Measurements from ENCODE around the gene RNF126.

DNA sequence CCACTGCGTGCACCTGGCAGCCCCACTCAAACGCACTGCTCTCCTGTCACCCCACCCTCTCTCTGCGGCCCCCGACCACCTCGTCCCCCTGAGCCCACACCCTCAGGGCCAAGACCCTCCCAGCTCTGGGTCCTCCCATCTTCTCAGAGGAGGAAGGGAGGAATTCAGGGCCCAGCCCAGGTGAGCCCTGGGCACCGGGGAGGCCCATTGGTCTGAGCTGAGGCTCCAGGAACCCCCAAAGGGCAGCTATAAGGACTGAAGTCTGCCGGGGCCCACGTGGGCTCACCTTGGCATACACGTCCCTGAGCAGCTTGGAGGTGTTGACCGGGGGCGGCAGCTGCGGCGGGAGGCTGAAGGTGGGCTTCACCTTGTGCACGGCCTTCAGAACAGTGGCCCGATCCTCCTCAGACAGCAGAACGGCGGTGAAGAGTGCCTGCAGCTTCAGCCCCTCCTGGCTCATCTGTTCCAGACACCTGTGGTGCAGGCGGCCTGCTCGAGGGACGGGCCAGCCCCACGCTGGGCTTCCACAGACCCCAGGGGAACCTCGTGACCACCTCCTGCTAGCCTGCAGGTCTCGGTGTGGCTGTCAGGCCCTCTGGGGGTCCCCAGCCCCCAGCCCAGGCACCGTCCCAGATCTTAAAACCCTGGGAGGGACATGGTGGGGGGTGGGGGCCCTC is 38.4 kb downstream of the RNF126 start:
- TF ChIP-seq, protein P1, sequence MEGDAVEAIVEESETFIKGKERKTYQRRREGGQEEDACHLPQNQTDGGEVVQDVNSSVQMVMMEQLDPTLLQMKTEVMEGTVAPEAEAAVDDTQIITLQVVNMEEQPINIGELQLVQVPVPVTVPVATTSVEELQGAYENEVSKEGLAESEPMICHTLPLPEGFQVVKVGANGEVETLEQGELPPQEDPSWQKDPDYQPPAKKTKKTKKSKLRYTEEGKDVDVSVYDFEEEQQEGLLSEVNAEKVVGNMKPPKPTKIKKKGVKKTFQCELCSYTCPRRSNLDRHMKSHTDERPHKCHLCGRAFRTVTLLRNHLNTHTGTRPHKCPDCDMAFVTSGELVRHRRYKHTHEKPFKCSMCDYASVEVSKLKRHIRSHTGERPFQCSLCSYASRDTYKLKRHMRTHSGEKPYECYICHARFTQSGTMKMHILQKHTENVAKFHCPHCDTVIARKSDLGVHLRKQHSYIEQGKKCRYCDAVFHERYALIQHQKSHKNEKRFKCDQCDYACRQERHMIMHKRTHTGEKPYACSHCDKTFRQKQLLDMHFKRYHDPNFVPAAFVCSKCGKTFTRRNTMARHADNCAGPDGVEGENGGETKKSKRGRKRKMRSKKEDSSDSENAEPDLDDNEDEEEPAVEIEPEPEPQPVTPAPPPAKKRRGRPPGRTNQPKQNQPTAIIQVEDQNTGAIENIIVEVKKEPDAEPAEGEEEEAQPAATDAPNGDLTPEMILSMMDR (IDR thresholded peaks at IDR 0.05; ENCODE audit: low read depth, low read length, poor library complexity, severe bottlenecking): no peak
- TF ChIP-seq EZH2phosphoT487 (IDR thresholded peaks at IDR 0.05; ENCODE audit: borderline replicate concordance, low read length): no peak

All from DOHH2 (cell line).